Activated naive CD8-positive, alpha-beta T cell treated with anti-CD3 and anti-CD28 coated beads for 36 hours (primary cell): ENCODE data around the gene BLOC1S3. TPM values are rescaled to one million over a fixed set of nuclear protein-coding genes. Genes with fewer than 3 reads are reported as not detected.
"Not testable (repeated sequence)": the region's sequence is repeated elsewhere in the genome, so short reads cannot be mapped to it uniquely, and the experiment has no call there.

Experiments used
- DNase-seq: peaks from one replicate; pipeline ENCODE4 v3.0.0; 2021
- H3K27ac Mint-ChIP-seq: one replicate; pipeline ENCODE4 v1.8.0; 2022; ENCODE audit warnings: mild to moderate bottlenecking, moderate library complexity, mixed read lengths
- H3K27me3 Mint-ChIP-seq: one replicate; pipeline ENCODE4 v1.8.0; 2022; ENCODE audit warnings: mild to moderate bottlenecking, mixed read lengths
- H3K36me3 Mint-ChIP-seq: one replicate; pipeline ENCODE4 v1.8.0; 2021; ENCODE audit warnings: mild to moderate bottlenecking, mixed read lengths
- H3K4me1 Mint-ChIP-seq: one replicate; pipeline ENCODE4 v1.8.0; 2021; ENCODE audit warnings: mixed read lengths
- H3K4me3 Mint-ChIP-seq: one replicate; pipeline ENCODE4 v1.8.0; 2022; ENCODE audit warnings: mild to moderate bottlenecking, moderate library complexity, mixed read lengths
- H3K9me3 Mint-ChIP-seq: one replicate; pipeline ENCODE4 v1.8.0; 2022; ENCODE audit warnings: mixed read lengths
- total RNA-seq, 2 experiments: library from RNA; stranded (reverse); gene quantifications; one replicate each; pipeline ENCODE4 v1.2.3, GENCODE V29; 2021

Gene BLOC1S3
- total RNA-seq, 2 experiments from 2014 or later = 10.5 to 13.3 TPM

DNA sequence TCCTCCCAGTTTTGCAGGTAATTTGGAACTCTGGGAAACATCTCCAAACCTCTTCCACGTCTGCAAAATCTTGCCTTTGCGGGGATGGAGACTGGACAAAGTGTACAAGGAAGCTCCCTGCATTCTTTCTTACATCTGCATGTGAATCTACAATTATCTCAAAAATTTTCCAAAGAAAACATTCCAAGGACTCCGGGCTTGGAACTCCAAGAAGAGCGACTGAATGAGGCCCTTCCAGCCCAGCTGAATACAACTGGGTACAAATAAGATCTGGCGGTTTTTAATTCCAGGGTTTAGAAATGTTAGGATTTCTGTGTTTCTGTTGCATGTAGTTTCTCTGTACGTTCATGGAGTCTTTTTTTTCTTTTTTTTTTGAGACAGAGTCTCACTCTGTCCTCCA, 38.1 kb downstream of the BLOC1S3 start:
- H3K27ac Mint-ChIP-seq = no peak overlapping the region
- DNase-seq = no peak
- peaks cover 1% of the 10 kb centered on the region for H3K4me1 Mint-ChIP-seq
- H3K9me3 Mint-ChIP-seq = no peaks in the 10 kb centered on the region
- H3K4me3 Mint-ChIP-seq = no peak overlapping the region
- no peaks in the 10 kb centered on the region for H3K36me3 Mint-ChIP-seq
- H3K27me3 Mint-ChIP-seq = peaks cover 74% of the 10 kb centered on the region

GRCh38 chr19:45217193-45217956, 38.8 kb downstream of the BLOC1S3 start:
- Mint-ChIP-seq H3K4me3 (no peak overlapping the region), H3K27me3 (peaks cover 72% of the 10 kb centered on the region), H3K27ac (no peak overlapping the region), H3K9me3 (no peaks in the 10 kb centered on the region), H3K36me3 (no peaks in the 10 kb centered on the region), H3K4me1 (peaks cover 1% of the 10 kb centered on the region)
- no peak for DNase-seq

GRCh38 chr19:45217957-45218334, 39.4 kb downstream of the BLOC1S3 start:
- no peaks in the 10 kb centered on the region for H3K9me3 Mint-ChIP-seq
- H3K36me3 Mint-ChIP-seq = no peaks in the 10 kb centered on the region
- DNase-seq = no peak
- H3K27me3 Mint-ChIP-seq = peaks cover 71% of the 10 kb centered on the region
- no peak overlapping the region for H3K4me3 Mint-ChIP-seq
- H3K4me1 Mint-ChIP-seq = peaks cover 1% of the 10 kb centered on the region
- H3K27ac Mint-ChIP-seq = no peak overlapping the region

- H3K27ac Mint-ChIP-seq = no peak overlapping the region
- H3K9me3 Mint-ChIP-seq = no peaks in the 10 kb centered on the region
- peaks cover 1% of the 10 kb centered on the region for H3K4me1 Mint-ChIP-seq
- H3K36me3 Mint-ChIP-seq = no peaks in the 10 kb centered on the region
- DNase-seq = no peak
- no peak overlapping the region for H3K4me3 Mint-ChIP-seq
- H3K27me3 Mint-ChIP-seq = peaks cover 68% of the 10 kb centered on the region
These were observed 39.8 kb downstream of the BLOC1S3 start for GRCh38 chr19:45218426-45218825.

GRCh38 chr19:45218911-45219743, 40.5 kb downstream of the BLOC1S3 start:
- Mint-ChIP-seq H3K27ac (no peak overlapping the region), H3K4me3 (no peak overlapping the region), H3K36me3 (no peaks in the 10 kb centered on the region), H3K9me3 (no peaks in the 10 kb centered on the region), H3K4me1 (peaks cover 1% of the 10 kb centered on the region), H3K27me3 (peaks cover 66% of the 10 kb centered on the region)
- no peak for DNase-seq

GRCh38 chr19:45222724-45223123, 44.1 kb downstream of the BLOC1S3 start:
- Mint-ChIP-seq H3K4me1 (no peaks in the 10 kb centered on the region), H3K36me3 (no peaks in the 10 kb centered on the region), H3K9me3 (no peaks in the 10 kb centered on the region), H3K4me3 (no peak overlapping the region), H3K27me3 (peaks cover 42% of the 10 kb centered on the region), H3K27ac (no peak overlapping the region)
- DNase-seq = no peak

GRCh38 chr19:45223879-45224278, 45.3 kb downstream of the BLOC1S3 start:
- no peak for DNase-seq
- Mint-ChIP-seq H3K9me3 (no peaks in the 10 kb centered on the region), H3K36me3 (no peaks in the 10 kb centered on the region), H3K27ac (no peak overlapping the region), H3K27me3 (peaks cover 30% of the 10 kb centered on the region), H3K4me1 (no peaks in the 10 kb centered on the region), H3K4me3 (no peak overlapping the region)

DNA sequence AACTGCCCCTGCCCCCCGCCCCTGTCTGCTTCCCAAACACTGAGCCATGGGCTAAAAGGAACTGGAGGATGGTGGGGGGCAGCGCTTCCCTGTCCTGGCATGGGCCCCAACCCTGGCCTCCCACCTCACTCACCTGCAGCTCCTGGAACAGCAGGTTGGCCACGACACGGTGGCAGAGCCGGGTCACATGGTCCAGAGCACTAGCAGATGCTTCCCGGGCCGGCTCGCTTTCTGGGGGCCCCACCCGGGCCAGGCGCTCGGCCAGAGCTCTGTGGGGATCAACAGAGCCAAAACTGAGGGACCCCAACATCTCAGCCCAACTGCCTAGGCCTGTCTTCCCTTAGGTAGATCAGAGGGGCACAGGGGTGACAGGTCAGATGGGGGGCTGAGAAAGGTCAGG, 46.1 kb downstream of the BLOC1S3 start:
- Mint-ChIP-seq H3K36me3 (no peaks in the 10 kb centered on the region), H3K27me3 (peaks cover 28% of the 10 kb centered on the region), H3K4me1 (no peaks in the 10 kb centered on the region), H3K27ac (no peak overlapping the region), H3K4me3 (no peak overlapping the region), H3K9me3 (no peaks in the 10 kb centered on the region)
- no peak for DNase-seq

- H3K27me3 Mint-ChIP-seq = peaks cover 25% of the 10 kb centered on the region
- not testable (repeated sequence) for H3K4me1 Mint-ChIP-seq, H3K36me3 Mint-ChIP-seq, H3K27ac Mint-ChIP-seq, H3K9me3 Mint-ChIP-seq, H3K4me3 Mint-ChIP-seq, DNase-seq
These were observed 50.5 kb downstream of the BLOC1S3 start for GRCh38 chr19:45229056-45229455.

Other genes with a start within 250 kb of the BLOC1S3 start
- gene APOC4, start 236.5 kb upstream of the BLOC1S3 start, total RNA-seq = not detected
- gene APOC2, start 232.7 kb upstream of the BLOC1S3 start, total RNA-seq = not detected
- gene CLPTM1, start 223.4 kb upstream of the BLOC1S3 start, total RNA-seq = 10 to 100 TPM; 54.2 to 57.2 TPM
- 10 to 100 TPM; 45.5 to 45.8 TPM for gene RELB, start 177.3 kb upstream of the BLOC1S3 start, total RNA-seq
- gene CLASRP, start 139.7 kb upstream of the BLOC1S3 start, total RNA-seq = 10 to 100 TPM; 89.9 to 94.2 TPM
- gene ZNF296, start 102.3 kb upstream of the BLOC1S3 start, total RNA-seq = 1 to 10 TPM; 5.4 to 6.3 TPM
- gene GEMIN7, start 99.5 kb upstream of the BLOC1S3 start, total RNA-seq = 10 to 100 TPM; 53.6 to 58.2 TPM
- gene PPP1R37, start 85.6 kb upstream of the BLOC1S3 start, total RNA-seq = 10 to 100 TPM; 13.3 to 15.3 TPM
- gene NKPD1, start 17.8 kb upstream of the BLOC1S3 start, total RNA-seq = under 1 TPM in 1 of 2 experiments, not detected in 1; 0.24 TPM
- gene TRAPPC6A, start 547 bp upstream of the BLOC1S3 start, total RNA-seq = 10 to 100 TPM; 19.8 to 22.9 TPM
- gene EXOC3L2, start 66.6 kb downstream of the BLOC1S3 start, total RNA-seq = not detected
- gene MARK4, start 72.5 kb downstream of the BLOC1S3 start, total RNA-seq = 10 to 100 TPM; 12.6 to 14.9 TPM
- gene CKM, start 144.1 kb downstream of the BLOC1S3 start, total RNA-seq = not detected
- not detected for gene KLC3, start 162.0 kb downstream of the BLOC1S3 start, total RNA-seq
- gene ERCC2, start 191.8 kb downstream of the BLOC1S3 start, total RNA-seq = 10 to 100 TPM; 25.5 to 29.1 TPM
- 1 to 10 TPM; 3.6 to 4.7 TPM for gene PPP1R13L, start 226.3 kb downstream of the BLOC1S3 start, total RNA-seq
- gene POLR1G, start 227.9 kb downstream of the BLOC1S3 start, total RNA-seq = 10 to 100 TPM; 27.0 to 27.1 TPM
- gene ERCC1, start 245.1 kb downstream of the BLOC1S3 start, total RNA-seq = 10 to 100 TPM; 50.0 to 53.2 TPM